SK-N-SH (cell line): ENCODE data around the gene SLC25A29. TPM values are rescaled to one million over a fixed set of nuclear protein-coding genes. Genes with fewer than 3 reads are reported as not detected.

ENCODE experiments used
- CTCF ChIA-PET: fragments of 300-600, 350-600 bp; formaldehyde crosslinking; extraction: SDS; loops from one replicate; lab custom pipeline; 2021; lab: Yijun Ruan, JAX
- POLR2A ChIA-PET: fragments of 350-600 bp; sonication (Branson Sonifier 250); formaldehyde crosslinking; extraction: SDS; loops from one replicate; lab custom pipeline; 2020; ENCODE audit warnings: antibody characterized with exemption, inconsistent platforms; lab: Yijun Ruan, JAX
- DNase-seq: peaks from one replicate; pipeline ENCODE4 v3.0.0; 2012
- H2AFZ ChIP-seq: fragments of 200-600 bp; sonication (generic); 2 replicates; pipeline ENCODE4 v1.8.1; 2016; ENCODE audit warnings: antibody characterized with exemption, mild to moderate bottlenecking, low read depth
- H3F3A ChIP-seq: fragments of 200-600 bp; sonication (generic); replicated peaks from 2 replicates; pipeline ENCODE3; 2016; ENCODE audit warnings: antibody characterized with exemption, mild to moderate bottlenecking; ENCODE audit not compliant: insufficient read depth
- H3K27ac ChIP-seq, 2 experiments: fragments of 200-500 bp in 1 of 2; fragments of 200-600 bp in 1 of 2; sonication (Bioruptor generic) in 1 of 2; sonication (generic), shearing (Covaris generic) in 1 of 2; 2 replicates each; pipeline versions ENCODE4 v1.5.1 to v1.6.1; 2014 to 2016; ENCODE audit warnings: low read depth in 2 of 2, inconsistent platforms in 1 of 2, low read length in 1 of 2, mild to moderate bottlenecking in 1 of 2, mixed read lengths in 1 of 2
- H3K27me3 ChIP-seq: fragments of 200-600 bp; sonication (generic), shearing (Covaris generic); 2 replicates; pipeline ENCODE4 v1.6.1; 2016; ENCODE audit warnings: mixed run types; ENCODE audit not compliant: insufficient read depth
- H3K36me3 ChIP-seq, 2 experiments: fragments of 200-500 bp in 1 of 2; fragments of 200-600 bp in 1 of 2; sonication (Bioruptor generic) in 1 of 2; sonication (generic) in 1 of 2; replicated peaks in 1 of 2; 2 replicates each; pipeline versions ENCODE3 to v1.5.1; 2014 to 2016; ENCODE audit warnings: low read length in 1 of 2, mild to moderate bottlenecking in 1 of 2; ENCODE audit not compliant: insufficient read depth in 2 of 2, control insufficient read depth in 1 of 2
- H3K4me1 ChIP-seq, 2 experiments: fragments of 200-500 bp in 1 of 2; fragments of 200-600 bp in 1 of 2; sonication (Bioruptor generic) in 1 of 2; sonication (generic), shearing (Covaris generic) in 1 of 2; 2 replicates each; pipeline versions ENCODE4 v1.5.1 to v1.6.1; 2014 to 2016; ENCODE audit warnings: low read depth in 1 of 2, low read length in 1 of 2, mixed run types in 1 of 2; ENCODE audit not compliant: insufficient read depth in 2 of 2, control insufficient read depth in 1 of 2
- H3K4me2 ChIP-seq: fragments of 200-600 bp; sonication (generic), shearing (Covaris generic); 2 replicates; pipeline ENCODE4 v1.6.1; 2017; ENCODE audit warnings: mixed run types
- H3K4me3 ChIP-seq, 2 experiments: fragments of 200-500 bp in 1 of 2; fragments of 200-600 bp in 1 of 2; sonication (Bioruptor generic) in 1 of 2; sonication (generic), shearing (Covaris generic) in 1 of 2; 2 replicates each; pipeline versions ENCODE4 v1.5.1 to v1.8.1; 2014 to 2016; ENCODE audit warnings: low read depth in 2 of 2, inconsistent platforms in 1 of 2, low read length in 1 of 2, mild to moderate bottlenecking in 1 of 2, mixed read lengths in 1 of 2, moderate library complexity in 1 of 2
- H3K79me2 ChIP-seq: fragments of 200-600 bp; sonication (generic); 2 replicates; pipeline ENCODE4 v1.8.1; 2017; ENCODE audit warnings: mild to moderate bottlenecking; ENCODE audit not compliant: insufficient read depth
- H3K9ac ChIP-seq: fragments of 200-600 bp; sonication (generic); 2 replicates; pipeline ENCODE4 v1.6.1; 2017; ENCODE audit warnings: mixed run types
- H3K9me2 ChIP-seq: fragments of 200-600 bp; sonication (generic); 2 replicates; pipeline ENCODE4 v1.6.1; 2017; ENCODE audit warnings: mixed run types
- H3K9me3 ChIP-seq: fragments of 200-600 bp; sonication (generic); 2 replicates; pipeline ENCODE4 v1.6.1; 2017; ENCODE audit warnings: mixed run types, mild to moderate bottlenecking, moderate library complexity
- H4K20me1 ChIP-seq: fragments of 200-600 bp; sonication (generic); 2 replicates; pipeline ENCODE4 v1.6.1; 2017; ENCODE audit warnings: mild to moderate bottlenecking, mixed run types; ENCODE audit not compliant: insufficient read depth
- CTCF ChIP-seq: fragments of 200-600 bp; sonication (generic); IDR thresholded peaks from 2 replicates; pipeline ENCODE4 v1.6.1; 2017; ENCODE audit warnings: antibody characterized with exemption, mild to moderate bottlenecking, moderate library complexity
- JUND ChIP-seq: IDR thresholded peaks from 2 replicates; pipeline ENCODE4 v1.4.0; 2012
- MEF2A ChIP-seq: IDR thresholded peaks from 2 replicates; pipeline ENCODE4 v1.4.0; 2012; ENCODE audit warnings: low read depth, borderline replicate concordance
- MXI1 ChIP-seq: IDR thresholded peaks from 2 replicates; pipeline ENCODE4 v1.6.1; 2012; ENCODE audit warnings: mild to moderate bottlenecking, low read depth, low read length, improper control_type of control experiment
- SIN3A ChIP-seq: IDR thresholded peaks from 2 replicates; pipeline ENCODE4 v1.6.1; 2012; ENCODE audit warnings: low read depth, mild to moderate bottlenecking, low read length, moderate library complexity, borderline replicate concordance
- TAF1 ChIP-seq: IDR thresholded peaks from 2 replicates; pipeline ENCODE4 v1.6.1; 2012; ENCODE audit warnings: low read depth, mild to moderate bottlenecking, low read length, moderate library complexity, borderline replicate concordance
- WGBS: methylation state at CpG from one replicate; pipeline ENCODE4 v1.1.6; 2017; ENCODE audit warnings: low lambda C conversion rate; 5-methylcytosine and 5-hydroxymethylcytosine counted together
- polyA plus RNA-seq, 3 experiments: library from polyadenylated mRNA; depleted of rRNA; stranded (reverse); fragments of >200 nt; gene quantifications; 2 replicates each; pipeline ENCODE4 v1.2.3, GENCODE V29; 2012
- TF ChIP-seq, protein P1 (sequence below): IDR thresholded peaks from 2 replicates; pipeline ENCODE4 v1.4.0; 2012; ENCODE audit warnings: low read depth, borderline replicate concordance
- TF ChIP-seq, protein P2 (sequence below): IDR thresholded peaks from 2 replicates; pipeline ENCODE4; 2012

Gene SLC25A29
- polyA plus RNA-seq, 1 of the 3 experiments (the other 2 are of a cell fraction) = 66.9 TPM

- TF ChIP-seq SIN3A = no peak
- TF ChIP-seq MEF2A = no peak
- TF ChIP-seq, protein P1, sequence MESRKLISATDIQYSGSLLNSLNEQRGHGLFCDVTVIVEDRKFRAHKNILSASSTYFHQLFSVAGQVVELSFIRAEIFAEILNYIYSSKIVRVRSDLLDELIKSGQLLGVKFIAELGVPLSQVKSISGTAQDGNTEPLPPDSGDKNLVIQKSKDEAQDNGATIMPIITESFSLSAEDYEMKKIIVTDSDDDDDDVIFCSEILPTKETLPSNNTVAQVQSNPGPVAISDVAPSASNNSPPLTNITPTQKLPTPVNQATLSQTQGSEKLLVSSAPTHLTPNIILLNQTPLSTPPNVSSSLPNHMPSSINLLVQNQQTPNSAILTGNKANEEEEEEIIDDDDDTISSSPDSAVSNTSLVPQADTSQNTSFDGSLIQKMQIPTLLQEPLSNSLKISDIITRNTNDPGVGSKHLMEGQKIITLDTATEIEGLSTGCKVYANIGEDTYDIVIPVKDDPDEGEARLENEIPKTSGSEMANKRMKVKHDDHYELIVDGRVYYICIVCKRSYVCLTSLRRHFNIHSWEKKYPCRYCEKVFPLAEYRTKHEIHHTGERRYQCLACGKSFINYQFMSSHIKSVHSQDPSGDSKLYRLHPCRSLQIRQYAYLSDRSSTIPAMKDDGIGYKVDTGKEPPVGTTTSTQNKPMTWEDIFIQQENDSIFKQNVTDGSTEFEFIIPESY = no peak
- no peak for TF ChIP-seq JUND
Observed at GRCh38 chr14:100279563-100279962, 26.7 kb downstream of the SLC25A29 start (continued).

DNA sequence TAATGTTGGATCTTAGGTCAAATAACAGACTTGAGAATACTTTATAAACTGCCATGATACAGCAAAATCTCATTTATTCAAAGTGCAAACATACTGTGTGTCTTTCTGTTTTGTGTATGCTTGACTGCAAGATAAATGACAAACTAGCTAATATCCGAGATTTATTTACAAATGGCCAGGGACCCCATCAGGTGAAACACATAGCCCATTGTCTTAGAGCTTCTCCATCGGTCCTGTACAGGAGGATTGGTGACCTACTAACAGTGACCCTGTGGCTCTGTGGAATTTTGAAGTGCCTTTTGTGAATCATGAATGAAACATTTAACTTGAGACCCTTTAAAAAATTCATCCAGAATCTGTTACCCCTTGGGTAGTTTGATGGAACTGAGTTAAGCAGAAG lies 27.1 kb downstream of the SLC25A29 start:
- H3K9ac ChIP-seq = no peak overlapping the region
- POLR2A ChIA-PET = no interaction called here
- peaks cover 74% of the 10 kb centered on the region for H3K79me2 ChIP-seq
- H3K9me2 ChIP-seq = no peaks in the 10 kb centered on the region
- H3K4me2 ChIP-seq = peak overlapping the region; percentile 56; the same call in 1 of the 2 replicates
- no peak overlapping the region for H2AFZ ChIP-seq
- peaks cover 66% of the 10 kb centered on the region for H4K20me1 ChIP-seq
- TF ChIP-seq CTCF (0 out of 2 replicates have a peak, but pooled peaks have one; percentile 0), TAF1 (no peak)
- no peaks in the 10 kb centered on the region for H3K27me3 ChIP-seq
- DNase-seq = no peak
- H3F3A ChIP-seq = peaks cover 7% of the 10 kb centered on the region
- H3K9me3 ChIP-seq = no peaks in the 10 kb centered on the region
- CTCF ChIA-PET = interaction anchor here (1.0 to 1.5 kb wide), 3 partner anchors 11 to 104 kb away, joined by 3 to 6 read pairs (median 4); no protein-coding TSS in a partner anchor
- no peak overlapping the region for H3K4me3 ChIP-seq
- 100% methylated on average over 2 of the region's 2 CpGs for WGBS
- peak overlapping the region; percentile 45 to 47; a peak in 2 of 4 replicates for H3K27ac ChIP-seq
- H3K36me3 ChIP-seq = peaks cover 32 to 41% of the 10 kb centered on the region in 2 experiments
- H3K4me1 ChIP-seq = peaks cover 4 to 11% of the 10 kb centered on the region in 2 experiments

GRCh38 chr14:100278702-100279101 lies 27.5 kb downstream of the SLC25A29 start:
- TF ChIP-seq, protein P2, sequence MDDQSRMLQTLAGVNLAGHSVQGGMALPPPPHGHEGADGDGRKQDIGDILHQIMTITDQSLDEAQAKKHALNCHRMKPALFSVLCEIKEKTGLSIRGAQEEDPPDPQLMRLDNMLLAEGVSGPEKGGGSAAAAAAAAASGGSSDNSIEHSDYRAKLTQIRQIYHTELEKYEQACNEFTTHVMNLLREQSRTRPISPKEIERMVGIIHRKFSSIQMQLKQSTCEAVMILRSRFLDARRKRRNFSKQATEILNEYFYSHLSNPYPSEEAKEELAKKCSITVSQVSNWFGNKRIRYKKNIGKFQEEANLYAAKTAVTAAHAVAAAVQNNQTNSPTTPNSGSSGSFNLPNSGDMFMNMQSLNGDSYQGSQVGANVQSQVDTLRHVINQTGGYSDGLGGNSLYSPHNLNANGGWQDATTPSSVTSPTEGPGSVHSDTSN = peak; percentile 61
- TF ChIP-seq SIN3A (no peak), MXI1 (no peak), CTCF (peak; percentile 42)
- Histone ChIP-seq H3K27me3 (no peaks in the 10 kb centered on the region), H3K9ac (no peak overlapping the region), H3K4me3 (no peak overlapping the region), H2AFZ (no peak overlapping the region), H3K4me2 (peak overlapping the region; percentile 56; the same call in 1 of the 2 replicates), H3K27ac (peak overlapping the region; percentile 45 to 47; a peak in 3 of 4 replicates), H3K9me2 (no peaks in the 10 kb centered on the region), H3K9me3 (no peaks in the 10 kb centered on the region), H3K4me1 (peaks cover 4 to 11% of the 10 kb centered on the region in 2 experiments), H3F3A (peaks cover 7% of the 10 kb centered on the region), H3K79me2 (peaks cover 78% of the 10 kb centered on the region), H3K36me3 (peaks cover 34 to 42% of the 10 kb centered on the region in 2 experiments), H4K20me1 (peaks cover 70% of the 10 kb centered on the region)
- ChIA-PET POLR2A (no interaction called here), CTCF (interaction anchor here (1.0 to 1.5 kb wide), 3 partner anchors 10 to 104 kb away, joined by 3 to 6 read pairs (median 4); no protein-coding TSS in a partner anchor)
- WGBS = 80% methylated on average over 8 of the region's 8 CpGs
- no peak for DNase-seq
